NCI-H1092 treated with DMSO at 0.1 percent for 48 hours (cell line): ENCODE measurements around the gene ZXDC.

Experiments
- DNase-seq: peaks from one replicate; lab custom pipeline; 2025; lab: John Stamatoyannopoulos, UW

ZXDC gene

DNA sequence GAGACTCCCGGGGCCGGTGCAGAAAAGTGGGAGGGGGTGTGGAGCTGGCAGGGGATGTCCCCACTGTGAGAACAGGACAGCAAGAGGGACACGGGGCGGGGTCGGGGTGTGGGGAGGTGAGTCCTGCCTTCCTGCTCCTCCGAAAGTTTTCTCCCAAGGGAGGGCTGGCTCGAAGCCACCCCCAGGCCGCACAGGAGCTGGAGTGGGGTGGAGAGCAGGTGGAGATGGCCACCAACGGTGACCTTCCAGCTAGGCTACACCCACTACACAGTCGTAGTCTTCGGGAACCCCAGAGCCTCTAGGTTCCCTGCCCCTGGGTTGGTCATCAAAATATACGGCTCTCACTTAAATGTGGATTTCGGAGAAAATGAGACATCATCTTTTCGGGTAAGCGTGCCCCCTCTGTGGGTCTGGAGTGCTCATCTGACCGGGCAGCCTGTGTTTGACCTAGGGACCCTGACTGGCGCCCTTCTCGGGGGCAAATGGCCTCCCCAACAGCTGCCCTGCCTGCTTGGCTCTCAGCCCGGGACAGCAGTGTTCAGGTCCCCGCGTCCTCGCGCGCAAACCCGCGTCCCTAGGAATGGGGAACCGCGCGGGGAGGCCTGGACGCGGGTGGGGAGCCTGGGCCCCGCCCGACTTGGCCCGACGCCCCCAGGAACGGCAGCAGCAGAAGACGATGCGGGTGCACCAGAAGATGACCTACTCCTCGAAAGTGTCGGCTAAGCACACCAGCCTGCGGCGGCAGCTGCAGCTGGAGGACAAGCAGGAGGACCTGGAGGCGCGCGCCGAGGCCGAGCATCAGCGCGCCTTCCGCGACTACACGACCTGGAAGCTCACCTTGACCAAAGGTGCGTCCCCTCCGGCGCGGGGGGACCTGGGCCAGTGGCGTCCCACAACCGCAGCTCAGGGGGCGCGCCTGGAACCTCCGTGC lies 59.8 kb downstream of the ZXDC start:
- no peak for DNase-seq

- DNase-seq = no peak
Measured at GRCh38 chr3:126414961-126415660, 60.6 kb downstream of the ZXDC start.

DNA sequence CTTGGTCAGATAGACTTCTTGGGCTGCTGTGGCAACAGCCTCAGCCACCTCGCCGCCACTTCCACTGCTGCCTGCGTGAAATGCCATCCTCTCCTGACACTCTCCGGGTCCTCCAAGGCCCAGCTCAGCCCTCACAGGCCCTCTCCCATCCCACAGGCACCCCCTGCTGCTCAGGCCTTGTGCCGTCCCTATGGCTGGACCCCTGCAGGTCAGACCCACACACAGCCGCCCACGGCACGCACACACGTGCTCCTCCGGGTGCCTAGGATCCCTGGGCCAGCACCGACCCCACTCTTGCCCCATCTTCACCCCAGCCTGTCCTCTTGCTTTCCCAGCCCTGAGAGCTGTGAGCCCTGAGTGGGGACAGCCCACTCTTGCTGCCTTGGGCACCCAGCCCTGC lies 61.3 kb downstream of the ZXDC start:
- no peak for DNase-seq

DNA sequence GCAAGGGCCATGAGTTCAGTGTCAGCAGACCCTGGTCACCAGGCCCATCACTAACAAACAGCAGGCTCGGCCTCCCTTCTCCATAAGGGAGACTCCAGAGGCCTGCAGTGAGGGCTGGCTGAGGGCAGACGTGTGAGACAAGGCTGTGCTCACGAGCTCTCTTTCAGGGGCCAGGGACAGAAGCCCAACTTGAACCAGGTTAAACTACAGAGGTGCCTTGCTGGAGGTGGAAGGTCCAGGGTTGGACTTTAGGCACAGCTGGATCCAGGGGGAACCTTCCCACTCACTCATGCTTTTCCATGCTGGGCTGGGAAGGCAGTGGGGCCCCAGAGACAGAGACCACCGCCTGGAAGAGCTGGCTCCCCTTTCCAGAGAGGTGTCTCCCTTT lies 62.0 kb downstream of the ZXDC start:
- no peak for DNase-seq

DNA sequence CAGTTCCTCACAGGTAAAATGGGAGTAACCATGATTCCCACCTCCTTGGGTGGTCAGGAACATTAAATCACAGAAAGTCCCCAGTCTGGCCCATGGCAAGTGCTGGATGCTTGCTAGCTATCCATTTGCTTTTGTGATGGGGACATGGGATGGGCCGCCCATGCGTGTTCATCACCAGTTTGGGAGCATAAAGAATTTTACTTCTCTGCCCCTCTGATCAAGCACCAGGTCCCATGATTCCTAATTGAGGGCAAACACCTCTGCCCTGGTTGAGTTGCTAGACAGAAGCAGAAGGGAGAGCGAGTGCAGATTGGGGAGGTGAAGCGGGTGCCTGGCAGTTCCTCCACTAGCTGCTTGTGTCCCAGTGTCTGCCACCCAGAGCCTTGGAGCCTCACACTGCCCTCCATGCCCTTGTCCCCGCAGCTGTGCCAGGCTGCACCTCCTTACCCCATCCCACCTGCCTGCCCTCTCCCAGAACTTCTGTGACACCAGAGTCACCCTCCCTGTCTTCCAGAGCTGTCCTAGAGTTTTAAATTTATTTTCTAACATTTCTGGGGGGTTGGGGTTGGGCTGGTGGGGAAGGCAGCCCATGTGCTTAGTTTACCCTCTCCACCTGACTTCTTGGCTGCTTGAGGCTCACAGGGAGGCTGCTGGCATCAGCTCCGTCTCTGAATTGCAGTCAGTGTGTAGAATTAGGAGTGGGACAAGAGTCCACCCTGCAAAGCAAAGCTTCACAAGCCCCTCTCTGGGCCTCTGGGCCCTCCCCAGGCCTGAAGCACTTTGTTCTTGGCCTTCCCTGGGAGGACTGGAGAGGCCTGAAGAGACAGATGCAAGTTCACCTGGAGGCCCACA lies 62.6 kb downstream of the ZXDC start:
- no peak for DNase-seq

DNA sequence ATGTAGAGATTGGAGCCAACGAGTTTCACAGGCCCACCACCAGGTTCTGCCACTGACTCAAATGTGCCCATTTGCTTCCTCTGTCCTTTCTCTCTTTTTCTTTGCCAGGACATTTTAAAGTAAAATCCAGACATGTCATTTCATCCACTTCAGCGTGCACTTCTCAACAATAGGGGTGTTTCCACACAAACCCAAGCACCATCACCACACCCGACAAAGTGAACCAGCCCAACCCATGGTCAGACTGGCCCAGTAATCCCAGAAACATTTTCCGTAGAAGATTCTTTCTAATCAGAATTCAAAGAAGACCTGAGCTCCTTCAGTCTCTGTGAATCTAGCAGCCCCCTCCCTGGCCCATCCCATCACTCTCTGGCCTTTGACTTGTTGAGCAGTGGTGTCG lies 67.6 kb downstream of the ZXDC start:
- DNase-seq = no peak

GRCh38 chr3:126407412-126408044 lies 68.2 kb downstream of the ZXDC start:
- DNase-seq = no peak

- DNase-seq = no peak
Measured at GRCh38 chr3:126406389-126407296, 69.0 kb downstream of the ZXDC start.

DNA sequence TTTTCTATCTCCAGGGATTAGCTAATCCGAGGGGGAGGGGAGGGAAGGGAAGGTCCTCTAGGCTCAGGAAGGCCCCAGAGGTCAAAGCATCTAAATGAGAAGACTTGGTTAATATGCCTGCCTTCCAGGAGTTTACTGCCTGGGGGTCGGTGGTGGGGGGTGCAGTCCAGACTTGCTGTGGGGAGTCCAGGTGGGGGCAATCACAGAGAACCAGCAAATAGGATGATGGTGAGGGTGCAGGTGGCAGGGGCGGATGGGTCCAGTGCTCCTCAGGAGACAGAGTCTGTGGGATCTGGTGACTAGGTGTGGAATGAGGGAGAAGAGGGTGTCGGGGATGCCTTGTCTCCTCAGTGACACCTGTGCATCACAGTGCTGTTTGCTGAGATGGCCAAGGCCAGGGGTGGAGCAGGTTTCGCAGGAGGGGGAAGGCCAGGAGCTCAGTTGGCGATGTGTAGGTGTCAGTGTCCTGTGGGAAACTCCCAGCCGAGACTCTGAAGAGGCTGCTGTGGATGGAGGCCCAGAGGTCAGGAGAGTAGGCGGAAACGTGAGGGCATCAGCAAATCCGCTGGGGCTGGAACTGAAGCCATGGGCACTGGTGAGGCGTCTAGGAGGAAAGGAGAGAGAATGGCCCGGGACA lies 72.9 kb downstream of the ZXDC start:
- DNase-seq = no peak

DNA sequence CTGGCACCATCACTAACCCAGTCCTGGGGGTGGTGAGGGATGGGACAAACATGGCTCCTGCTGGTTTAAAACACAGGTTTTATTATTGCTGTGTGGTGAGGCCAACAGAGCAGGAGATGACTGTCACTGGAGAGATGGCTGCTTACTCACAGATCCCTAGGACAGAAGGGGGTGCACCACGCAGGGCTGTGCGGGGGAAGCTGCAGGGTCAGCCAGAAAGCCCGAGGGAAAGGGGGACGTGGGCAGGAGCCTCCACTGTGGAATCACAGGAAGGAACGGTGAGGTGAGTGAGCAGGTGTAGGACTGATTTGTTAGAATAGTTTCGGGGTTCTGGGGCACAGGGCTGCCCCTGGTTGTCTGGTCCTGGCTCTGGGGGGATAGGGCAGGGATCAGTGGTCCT lies 73.5 kb downstream of the ZXDC start:
- DNase-seq = no peak

- no peak for DNase-seq
Measured at GRCh38 chr3:126401611-126402160, 74.0 kb downstream of the ZXDC start.

- no peak for DNase-seq
Measured at GRCh38 chr3:126399756-126400155, 75.9 kb downstream of the ZXDC start.

DNA sequence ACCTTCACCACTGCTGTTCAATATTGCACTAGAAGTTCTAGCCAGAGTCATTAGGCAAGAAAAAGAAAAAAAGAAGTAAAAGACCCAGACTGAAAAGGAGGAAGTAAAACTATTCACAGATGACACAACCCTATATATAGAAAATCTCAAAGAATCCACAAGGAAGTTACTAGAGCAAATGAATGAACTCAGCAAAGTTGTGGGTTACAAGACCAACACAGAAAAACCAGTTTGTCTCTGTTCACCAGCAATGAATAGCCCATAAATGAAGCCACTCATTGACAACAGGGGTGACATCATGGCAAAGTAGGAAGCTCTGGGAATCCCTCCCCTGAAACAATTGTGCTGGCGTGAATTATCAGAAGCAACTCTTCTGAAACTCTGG lies 76.3 kb downstream of the ZXDC start:
- no peak for DNase-seq

DNA sequence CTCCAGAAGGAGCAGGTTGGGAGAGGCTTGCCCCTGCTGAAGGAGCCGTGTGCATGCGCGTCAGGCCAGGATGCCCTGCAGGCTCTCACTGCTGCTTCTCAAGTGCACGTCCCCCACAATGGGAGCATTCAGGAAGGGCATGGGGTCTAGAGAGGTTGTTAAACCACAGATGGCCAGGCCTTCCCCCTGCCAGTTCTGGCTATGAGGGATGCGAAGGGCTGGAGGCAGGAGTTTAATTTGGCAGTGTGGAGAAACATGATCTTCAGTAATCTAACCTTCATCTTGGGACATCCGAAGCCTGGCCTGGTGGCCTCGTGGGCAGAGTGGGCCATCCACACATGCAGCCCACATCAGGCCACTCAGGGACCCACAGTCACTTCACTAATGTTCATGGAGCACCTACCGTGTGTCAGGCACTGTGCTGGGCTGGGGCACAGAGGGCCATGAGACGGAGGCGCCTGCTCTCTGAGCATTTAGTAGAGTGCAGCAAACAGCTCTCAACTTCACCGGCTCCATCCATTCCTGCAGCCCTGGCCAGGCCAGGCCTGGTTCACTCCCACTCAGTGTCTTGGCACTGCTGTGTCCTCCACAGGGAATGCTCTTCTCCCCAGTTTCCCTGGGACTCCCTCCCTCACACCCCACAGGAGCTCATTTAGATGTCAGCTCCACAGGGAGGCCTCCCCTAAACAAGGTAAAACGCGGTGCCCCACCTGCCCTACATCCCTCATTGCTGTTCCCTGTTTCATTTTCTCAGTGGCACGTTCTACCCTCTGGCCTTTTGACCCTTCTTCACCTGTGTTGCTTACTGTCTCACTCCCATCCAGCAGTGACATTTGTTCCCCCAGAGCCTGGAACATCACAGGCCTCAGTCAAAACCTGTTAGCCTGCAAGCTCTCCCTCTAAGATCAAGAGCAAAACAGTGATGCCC lies 77.0 kb downstream of the ZXDC start:
- DNase-seq = no peak

- DNase-seq = no peak
Measured at GRCh38 chr3:126397610-126398422, 77.9 kb downstream of the ZXDC start.

- DNase-seq = no peak
Measured at GRCh38 chr3:126396536-126396935, 79.2 kb downstream of the ZXDC start.

DNA sequence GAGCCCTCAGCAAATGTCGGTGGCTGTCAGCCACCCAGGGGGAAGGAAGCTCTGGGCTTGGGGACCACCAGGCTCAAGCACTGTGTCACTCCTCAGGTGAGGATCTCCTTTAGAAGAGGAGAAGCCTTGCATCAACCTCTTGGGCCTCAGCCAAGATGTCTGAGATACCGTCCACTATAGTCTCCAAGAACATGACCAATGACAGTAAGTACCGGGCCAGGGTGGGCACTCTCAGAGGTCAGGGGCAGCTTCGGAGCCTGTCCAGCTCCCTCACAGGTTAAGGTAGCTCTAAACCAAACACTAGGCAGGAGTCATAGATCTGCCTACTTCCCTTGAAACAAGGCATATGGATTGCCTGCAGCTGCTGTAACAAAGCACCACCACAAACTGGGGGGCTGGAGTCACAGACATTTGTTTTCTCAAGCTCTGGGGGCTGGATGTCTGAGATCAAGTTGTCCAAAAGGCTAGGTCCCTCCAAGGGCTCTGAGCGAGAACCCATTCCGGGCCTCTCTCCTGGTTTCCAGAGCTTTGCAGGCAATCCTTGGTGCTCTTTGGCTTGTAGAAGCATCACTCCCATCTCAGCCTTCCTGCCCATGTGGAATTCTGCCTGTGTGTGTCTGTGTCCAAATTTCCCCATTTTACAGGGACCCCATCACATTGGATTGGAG lies 79.7 kb downstream of the ZXDC start:
- no peak for DNase-seq

DNA sequence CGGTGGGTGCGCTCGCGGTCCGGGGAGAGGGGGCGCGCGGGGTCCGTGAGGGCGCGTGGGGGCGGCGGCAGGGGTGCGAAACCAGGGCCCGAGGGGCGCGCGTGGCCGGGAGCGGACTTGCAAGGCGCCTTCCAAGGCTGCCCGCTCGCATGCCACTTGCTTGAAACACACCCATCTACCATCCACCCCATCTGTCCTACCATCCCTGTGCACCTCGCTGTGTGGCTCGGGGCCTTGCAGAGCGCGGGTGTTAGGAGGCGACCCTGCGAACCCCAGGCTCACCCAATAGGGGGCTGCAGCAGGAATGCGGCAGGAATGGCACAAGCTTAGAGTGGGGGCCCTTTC lies 80.7 kb downstream of the ZXDC start:
- DNase-seq = no peak
